ENCODE data around the gene KRT15. TPM values are rescaled to one million over a fixed set of nuclear protein-coding genes. Genes with fewer than 3 reads are reported as not detected.

Gene KRT15
- total RNA-seq, 1 experiment from 2014 or later: not detected

DNA sequence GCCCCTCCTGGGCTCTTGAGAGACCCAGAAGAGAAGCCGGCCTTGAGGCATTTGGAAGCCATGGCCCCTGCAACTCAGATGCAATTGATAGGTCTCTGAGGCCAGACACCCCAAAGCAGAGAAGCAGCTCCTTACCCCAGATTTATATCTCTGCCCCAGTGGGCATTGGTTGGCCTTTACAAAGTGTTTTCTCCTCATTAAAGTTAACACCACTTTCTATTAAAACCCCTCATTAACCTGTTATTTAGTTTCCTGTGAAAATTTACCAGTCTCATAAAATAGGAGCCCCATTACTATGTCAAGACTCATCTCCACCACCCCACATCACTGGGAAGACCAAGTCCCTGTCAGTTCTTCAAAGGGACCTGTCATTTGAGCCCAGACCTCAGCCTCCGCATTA, 37.7 kb downstream of the KRT15 start, which contains the start of gene KRT35:
Gene KRT35 (minus strand): TSS at position 116 of the 400 bp plus-strand sequence. CDS start 54 bp downstream, at position 62.
- Histone ChIP-seq H3K4me2 (ENCODE audit: low read depth, low read length, poor library complexity, severe bottlenecking) (no peak within 1 kb of the TSS), H3K36me3 (ENCODE audit: insufficient read depth, low read length) (no peaks in the 10 kb centered on the region), H4K20me1 (ENCODE audit: insufficient read depth, low read depth, low read length) (no peaks in the 10 kb centered on the region), H3K27ac (ENCODE audit: low read length) (no peak within 1 kb of the TSS), H3K9me2 (replicated peaks; ENCODE audit: insufficient read depth, low read length) (no peaks in the 10 kb centered on the region), H3K27me3 (ENCODE audit: low read length) (no peaks in the 10 kb centered on the region), H3K4me3 (ENCODE audit: low read length) (no peak within 1 kb of the TSS), H3K79me2 (ENCODE audit: low read length) (no peaks in the 10 kb centered on the region), H2AFZ (ENCODE audit: low read length) (no peak within 1 kb of the TSS), H3K9me3 (ENCODE audit: low read length) (no peaks in the 10 kb centered on the region), H3K4me1 (ENCODE audit: low read length) (no peaks in the 10 kb centered on the region), H3K9ac (ENCODE audit: low read length) (no peak within 1 kb of the TSS)
- no peak for DNase-seq

DNA sequence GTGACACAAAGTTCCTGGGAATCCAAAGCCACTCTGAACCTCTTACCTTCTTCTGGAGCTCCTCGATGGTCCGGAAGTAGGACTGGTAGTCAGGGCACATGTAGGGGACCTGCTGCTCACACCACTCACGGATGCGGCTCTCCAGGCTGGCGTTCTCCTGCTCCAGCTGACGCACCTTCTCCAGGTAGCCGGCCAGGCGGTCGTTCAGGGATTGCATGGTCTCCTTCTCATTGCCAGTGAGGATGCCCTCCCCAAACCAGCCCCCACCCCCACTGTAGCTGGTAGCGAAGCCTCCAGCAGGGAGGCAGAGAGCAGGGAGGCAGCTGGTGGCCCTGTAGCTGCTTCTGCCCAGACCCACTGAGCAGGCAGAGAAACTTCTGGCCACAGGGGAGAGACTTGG, 38.1 kb downstream of the KRT15 start:
- H4K20me1 ChIP-seq (ENCODE audit: insufficient read depth, low read depth, low read length): no peaks in the 10 kb centered on the region
- no peak for DNase-seq
- no peaks in the 10 kb centered on the region for H3K4me1 ChIP-seq (ENCODE audit: low read length)
- H3K27me3 ChIP-seq (ENCODE audit: low read length): no peaks in the 10 kb centered on the region; the same call in 1 of the 2 replicates
- H2AFZ ChIP-seq (ENCODE audit: low read length): no peak overlapping the region
- H3K27ac ChIP-seq (ENCODE audit: low read length): no peak overlapping the region
- H3K79me2 ChIP-seq (ENCODE audit: low read length): no peaks in the 10 kb centered on the region
- H3K36me3 ChIP-seq (ENCODE audit: insufficient read depth, low read length): no peaks in the 10 kb centered on the region
- no peak overlapping the region for H3K9ac ChIP-seq (ENCODE audit: low read length)
- H3K9me2 ChIP-seq (replicated peaks; ENCODE audit: insufficient read depth, low read length): no peaks in the 10 kb centered on the region
- no peaks in the 10 kb centered on the region for H3K9me3 ChIP-seq (ENCODE audit: low read length)
- H3K4me3 ChIP-seq (ENCODE audit: low read length): no peak overlapping the region
- H3K4me2 ChIP-seq (ENCODE audit: low read depth, low read length, poor library complexity, severe bottlenecking): no peak overlapping the region

DNA sequence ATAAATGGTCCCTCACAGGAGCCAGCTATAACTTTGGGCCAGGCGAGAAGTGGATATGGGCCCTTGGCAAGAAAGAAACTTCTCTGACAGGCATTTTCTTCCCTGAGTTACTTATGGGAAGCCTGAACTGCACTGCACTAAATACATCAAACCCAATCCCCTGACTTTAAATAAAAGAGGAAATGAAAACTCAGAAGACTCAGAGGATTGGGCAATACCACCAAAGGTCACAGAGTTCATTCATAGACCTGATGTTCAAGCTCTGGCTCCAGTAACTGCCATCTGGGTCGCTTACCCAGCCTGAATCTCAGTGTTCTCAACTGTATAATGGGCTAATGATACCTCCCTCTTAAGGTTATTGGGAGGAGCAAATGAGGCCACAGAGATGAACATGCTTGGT, 38.6 kb downstream of the KRT15 start:
- Histone ChIP-seq H3K4me1 (ENCODE audit: low read length) (no peaks in the 10 kb centered on the region), H4K20me1 (ENCODE audit: insufficient read depth, low read depth, low read length) (no peaks in the 10 kb centered on the region), H2AFZ (ENCODE audit: low read length) (no peak overlapping the region), H3K27ac (ENCODE audit: low read length) (no peak overlapping the region), H3K4me2 (ENCODE audit: low read depth, low read length, poor library complexity, severe bottlenecking) (no peak overlapping the region), H3K9ac (ENCODE audit: low read length) (no peak overlapping the region), H3K79me2 (ENCODE audit: low read length) (no peaks in the 10 kb centered on the region), H3K27me3 (ENCODE audit: low read length) (no peaks in the 10 kb centered on the region; the same call in 1 of the 2 replicates), H3K36me3 (ENCODE audit: insufficient read depth, low read length) (no peaks in the 10 kb centered on the region), H3K9me3 (ENCODE audit: low read length) (no peaks in the 10 kb centered on the region), H3K9me2 (replicated peaks; ENCODE audit: insufficient read depth, low read length) (no peaks in the 10 kb centered on the region), H3K4me3 (ENCODE audit: low read length) (no peak overlapping the region)
- DNase-seq: no peak

DNA sequence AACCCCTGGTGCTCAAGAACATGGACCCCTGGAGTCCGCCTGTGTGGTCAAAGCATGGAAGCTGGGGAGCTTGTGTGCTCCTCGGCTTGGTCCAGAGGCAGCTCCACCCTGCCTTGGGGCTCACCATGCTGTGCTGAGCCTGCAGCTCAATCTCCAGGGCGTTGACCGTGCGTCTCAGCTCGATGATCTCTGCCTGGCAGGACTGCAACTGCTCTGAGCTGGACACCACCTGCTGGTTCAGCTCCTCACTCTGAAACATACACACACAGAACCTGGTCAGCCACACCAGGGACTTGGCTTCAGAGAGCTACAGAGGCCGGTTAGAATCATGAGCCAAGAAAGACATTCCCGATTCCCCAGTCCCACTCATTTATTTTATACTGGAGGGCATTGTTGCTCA, 40.5 kb downstream of the KRT15 start:
- Histone ChIP-seq H3K27me3 (ENCODE audit: low read length) (no peaks in the 10 kb centered on the region; the same call in 1 of the 2 replicates), H3K27ac (ENCODE audit: low read length) (no peak overlapping the region), H3K36me3 (ENCODE audit: insufficient read depth, low read length) (no peaks in the 10 kb centered on the region), H2AFZ (ENCODE audit: low read length) (no peak overlapping the region), H3K79me2 (ENCODE audit: low read length) (no peaks in the 10 kb centered on the region), H3K4me3 (ENCODE audit: low read length) (no peak overlapping the region), H4K20me1 (ENCODE audit: insufficient read depth, low read depth, low read length) (no peaks in the 10 kb centered on the region), H3K9me2 (replicated peaks; ENCODE audit: insufficient read depth, low read length) (no peaks in the 10 kb centered on the region), H3K4me1 (ENCODE audit: low read length) (no peaks in the 10 kb centered on the region), H3K9ac (ENCODE audit: low read length) (no peak overlapping the region), H3K9me3 (ENCODE audit: low read length) (no peaks in the 10 kb centered on the region), H3K4me2 (ENCODE audit: low read depth, low read length, poor library complexity, severe bottlenecking) (no peak overlapping the region)
- no peak for DNase-seq

DNA sequence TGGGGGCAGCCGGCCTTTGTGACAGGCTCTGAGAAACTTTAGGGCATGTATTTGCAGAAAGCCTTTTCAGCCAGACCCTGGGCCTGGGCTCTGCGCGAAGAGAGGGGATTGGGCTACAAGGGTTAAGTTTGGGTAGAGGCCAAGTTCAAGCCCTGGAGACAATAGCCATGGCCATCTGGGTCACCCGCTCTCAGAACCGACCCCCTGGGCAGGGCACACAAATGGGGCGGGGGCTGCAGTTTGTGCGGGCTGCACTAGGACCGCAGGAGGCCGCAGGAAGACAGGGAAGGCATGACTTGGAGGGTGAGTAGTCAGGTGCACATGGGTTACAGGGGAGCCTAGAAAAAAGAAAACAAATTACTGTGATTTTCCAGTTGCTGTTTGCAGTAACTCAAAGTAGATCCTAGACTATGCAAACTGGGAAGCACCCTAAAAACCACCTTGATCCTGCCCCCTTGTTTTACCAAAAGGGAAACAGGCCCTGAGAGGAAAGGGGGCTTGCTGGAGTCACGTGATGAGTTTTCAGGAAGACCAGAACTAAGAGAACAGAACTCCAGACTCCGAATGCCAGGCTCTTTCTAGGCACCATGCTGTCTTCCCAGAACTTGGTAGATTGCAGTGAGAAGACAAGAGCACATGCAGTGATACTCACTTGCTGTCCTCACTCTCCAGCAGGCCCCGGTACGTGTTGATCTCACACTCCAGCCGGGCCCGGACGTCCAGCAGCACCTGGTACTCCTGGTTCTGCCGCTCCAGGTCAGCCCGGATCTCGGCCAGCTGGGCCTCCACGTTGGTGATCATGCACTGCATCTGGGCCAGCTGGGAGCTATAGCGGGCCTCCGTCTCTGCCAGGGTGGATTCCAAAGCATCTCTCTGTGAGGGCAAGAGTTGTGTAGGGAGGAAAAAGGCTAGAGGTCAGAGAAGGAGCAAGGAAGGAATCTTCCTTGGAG, 41.5 kb downstream of the KRT15 start:
- Histone ChIP-seq H3K27me3 (ENCODE audit: low read length) (no peaks in the 10 kb centered on the region; the same call in 1 of the 2 replicates), H3K9me2 (replicated peaks; ENCODE audit: insufficient read depth, low read length) (no peaks in the 10 kb centered on the region), H2AFZ (ENCODE audit: low read length) (no peak overlapping the region), H3K27ac (ENCODE audit: low read length) (no peak overlapping the region), H3K4me2 (ENCODE audit: low read depth, low read length, poor library complexity, severe bottlenecking) (no peak overlapping the region), H3K9me3 (ENCODE audit: low read length) (no peaks in the 10 kb centered on the region), H3K36me3 (ENCODE audit: insufficient read depth, low read length) (no peaks in the 10 kb centered on the region), H3K79me2 (ENCODE audit: low read length) (no peaks in the 10 kb centered on the region), H3K4me3 (ENCODE audit: low read length) (no peak overlapping the region), H3K4me1 (ENCODE audit: low read length) (no peaks in the 10 kb centered on the region), H4K20me1 (ENCODE audit: insufficient read depth, low read depth, low read length) (no peaks in the 10 kb centered on the region), H3K9ac (ENCODE audit: low read length) (no peak overlapping the region)
- no peak for DNase-seq

DNA sequence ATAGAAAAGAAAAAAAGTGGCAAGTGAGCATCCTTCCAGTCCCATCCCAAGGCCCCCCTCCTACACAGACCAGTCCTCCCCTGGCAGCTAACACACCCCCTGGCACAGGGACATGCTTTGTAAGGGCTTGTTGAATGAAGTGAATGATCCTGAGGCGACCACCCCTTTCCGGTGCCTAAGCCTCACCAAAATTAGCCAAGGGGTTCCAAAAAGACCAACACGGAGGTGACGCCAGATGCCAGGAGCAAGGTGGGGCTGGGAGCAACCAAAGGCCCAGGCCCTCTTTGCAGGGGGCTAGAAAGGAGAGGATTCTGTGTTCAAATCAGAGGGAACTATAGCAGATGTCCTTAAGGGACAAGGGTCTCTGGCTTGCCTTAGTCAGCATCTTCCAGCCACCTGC, 43.3 kb downstream of the KRT15 start:
- no peaks in the 10 kb centered on the region for H4K20me1 ChIP-seq (ENCODE audit: insufficient read depth, low read depth, low read length)
- no peaks in the 10 kb centered on the region; the same call in 1 of the 2 replicates for H3K27me3 ChIP-seq (ENCODE audit: low read length)
- H3K9ac ChIP-seq (ENCODE audit: low read length): no peak overlapping the region
- H3K4me1 ChIP-seq (ENCODE audit: low read length): no peaks in the 10 kb centered on the region
- DNase-seq: no peak
- no peaks in the 10 kb centered on the region for H3K36me3 ChIP-seq (ENCODE audit: insufficient read depth, low read length)
- no peak overlapping the region for H3K27ac ChIP-seq (ENCODE audit: low read length)
- H3K4me3 ChIP-seq (ENCODE audit: low read length): no peak overlapping the region
- no peaks in the 10 kb centered on the region for H3K9me3 ChIP-seq (ENCODE audit: low read length)
- no peak overlapping the region for H3K4me2 ChIP-seq (ENCODE audit: low read depth, low read length, poor library complexity, severe bottlenecking)
- no peaks in the 10 kb centered on the region for H3K9me2 ChIP-seq (replicated peaks; ENCODE audit: insufficient read depth, low read length)
- no peaks in the 10 kb centered on the region for H3K79me2 ChIP-seq (ENCODE audit: low read length)
- H2AFZ ChIP-seq (ENCODE audit: low read length): no peak overlapping the region

DNA sequence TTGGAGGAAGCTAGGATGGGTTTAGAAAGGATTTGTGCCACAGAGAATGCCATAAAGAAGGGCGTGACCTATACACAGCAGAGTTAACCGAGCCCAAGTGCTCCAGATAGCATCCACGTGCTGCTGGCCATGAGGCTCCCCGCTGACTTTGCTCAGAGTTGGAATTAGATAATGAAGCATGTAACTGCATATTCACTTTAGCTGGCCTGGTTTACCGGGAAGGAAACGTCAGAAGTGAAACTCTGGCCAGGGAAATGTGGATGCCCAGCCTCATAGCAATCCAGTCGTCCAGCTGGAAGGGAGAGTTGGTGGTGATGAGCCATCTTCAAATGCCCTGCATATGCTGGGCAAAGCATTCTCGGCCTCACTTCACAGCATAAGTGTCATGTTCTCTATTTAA, 43.8 kb downstream of the KRT15 start:
- Histone ChIP-seq H3K9me2 (replicated peaks; ENCODE audit: insufficient read depth, low read length) (no peaks in the 10 kb centered on the region), H3K9ac (ENCODE audit: low read length) (no peak overlapping the region), H3K27ac (ENCODE audit: low read length) (no peak overlapping the region), H3K4me3 (ENCODE audit: low read length) (no peak overlapping the region), H4K20me1 (ENCODE audit: insufficient read depth, low read depth, low read length) (no peaks in the 10 kb centered on the region), H2AFZ (ENCODE audit: low read length) (no peak overlapping the region), H3K4me1 (ENCODE audit: low read length) (no peaks in the 10 kb centered on the region), H3K9me3 (ENCODE audit: low read length) (no peaks in the 10 kb centered on the region), H3K4me2 (ENCODE audit: low read depth, low read length, poor library complexity, severe bottlenecking) (no peak overlapping the region), H3K79me2 (ENCODE audit: low read length) (no peaks in the 10 kb centered on the region), H3K36me3 (ENCODE audit: insufficient read depth, low read length) (no peaks in the 10 kb centered on the region), H3K27me3 (ENCODE audit: low read length) (no peaks in the 10 kb centered on the region; the same call in 1 of the 2 replicates)
- no peak for DNase-seq

DNA sequence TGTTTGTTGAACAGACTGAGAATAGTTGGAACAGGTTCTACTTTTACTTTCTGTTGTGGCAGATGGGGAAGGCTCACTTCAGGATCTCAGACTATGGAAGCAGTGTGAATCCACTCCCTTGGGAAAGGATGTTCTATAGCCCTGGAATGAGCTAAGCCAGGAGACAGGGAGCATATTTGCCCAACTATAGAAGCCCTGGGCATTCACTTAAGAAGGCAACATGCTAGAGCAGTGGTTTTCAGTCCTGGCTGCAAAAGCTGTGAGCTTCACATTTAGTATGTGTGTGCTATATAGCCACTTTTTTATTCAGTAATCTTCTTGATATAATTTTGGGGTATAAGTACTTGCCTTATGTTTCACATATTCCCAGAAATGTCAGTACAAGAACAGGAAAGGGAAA, 50.3 kb downstream of the KRT15 start:
- no peaks in the 10 kb centered on the region for H3K9me2 ChIP-seq (replicated peaks; ENCODE audit: insufficient read depth, low read length)
- H3K4me2 ChIP-seq (ENCODE audit: low read depth, low read length, poor library complexity, severe bottlenecking): no peak overlapping the region
- no peaks in the 10 kb centered on the region for H3K4me1 ChIP-seq (ENCODE audit: low read length)
- H2AFZ ChIP-seq (ENCODE audit: low read length): no peak overlapping the region
- H3K79me2 ChIP-seq (ENCODE audit: low read length): no peaks in the 10 kb centered on the region
- H3K27ac ChIP-seq (ENCODE audit: low read length): no peak overlapping the region
- H3K9ac ChIP-seq (ENCODE audit: low read length): no peak overlapping the region
- H3K4me3 ChIP-seq (ENCODE audit: low read length): no peak overlapping the region
- H3K9me3 ChIP-seq (ENCODE audit: low read length): no peaks in the 10 kb centered on the region
- no peaks in the 10 kb centered on the region for H4K20me1 ChIP-seq (ENCODE audit: insufficient read depth, low read depth, low read length)
- no peaks in the 10 kb centered on the region for H3K36me3 ChIP-seq (ENCODE audit: insufficient read depth, low read length)
- H3K27me3 ChIP-seq (ENCODE audit: low read length): no peaks in the 10 kb centered on the region
- DNase-seq: no peak

Measured in Karpas-422 (cell line).